ENCODE measurements around the gene SFT2D2.
A peak's percentile ranks its signal among the peaks of the same experiment; 100 is the strongest.
"Not testable (repeated sequence)": the region's sequence is repeated elsewhere in the genome, so short reads cannot be mapped to it uniquely, and the experiment has no call there.

The SFT2D2 gene

DNA sequence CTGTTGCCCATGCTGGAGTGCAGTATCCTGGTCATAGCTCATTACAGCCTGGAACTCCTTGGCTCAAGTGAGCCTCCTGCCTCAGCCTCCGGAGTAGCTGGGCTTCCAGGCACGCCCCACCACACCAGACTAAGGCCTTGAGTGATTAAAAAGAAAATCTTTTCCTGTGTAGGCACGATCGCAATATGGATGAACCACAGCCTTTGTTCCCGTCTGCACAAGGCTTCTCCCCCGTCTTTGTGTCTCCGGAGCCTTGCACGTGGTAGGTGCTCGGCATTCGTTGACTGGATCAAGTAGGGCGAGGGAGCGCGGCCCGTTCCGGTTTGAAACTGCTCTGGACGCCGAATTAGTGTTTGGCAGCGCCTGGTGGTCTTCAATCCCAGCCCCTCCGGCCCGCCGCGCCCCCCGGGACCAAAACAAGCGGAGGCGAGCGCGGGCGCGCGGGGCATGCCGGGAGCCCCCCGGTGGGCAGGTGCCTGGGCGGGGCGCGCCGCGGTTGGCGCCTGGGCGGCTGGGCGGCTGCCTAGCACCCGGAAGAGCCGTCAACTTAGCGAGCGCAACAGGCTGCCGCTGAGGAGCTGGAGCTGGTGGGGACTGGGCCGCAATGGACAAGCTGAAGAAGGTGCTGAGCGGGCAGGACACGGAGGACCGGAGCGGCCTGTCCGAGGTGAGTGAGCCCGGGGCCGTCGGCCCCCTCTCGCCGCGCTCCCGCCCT lies at the start of gene SFT2D2:
Gene SFT2D2, plus strand, starts transcription at position 529 of the 715 bp plus-strand sequence. Its CDS starts 76 bp downstream, at position 605.
- peak; percentile 65 for DNase-seq

DNA sequence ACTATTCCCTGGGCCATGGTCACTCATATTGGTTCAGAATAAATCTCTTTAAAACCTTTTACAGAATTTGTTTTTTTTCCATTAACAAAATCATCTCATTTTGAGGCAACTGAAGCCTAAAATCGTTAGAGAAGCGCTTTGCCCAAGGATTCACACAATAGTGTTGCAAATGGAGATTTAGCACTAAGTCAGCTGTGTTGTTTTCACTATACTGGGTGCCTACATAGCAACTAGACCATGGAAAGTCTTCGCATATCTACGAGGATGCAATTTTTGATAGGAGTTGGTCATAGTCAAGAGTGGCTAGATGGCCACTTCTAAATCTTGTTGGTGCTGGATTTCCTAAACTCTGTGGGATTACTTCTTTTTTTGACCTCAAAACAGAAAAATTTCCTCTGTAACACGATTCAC lies 47.6 kb upstream of the SFT2D2 start:
- no peak for DNase-seq

DNA sequence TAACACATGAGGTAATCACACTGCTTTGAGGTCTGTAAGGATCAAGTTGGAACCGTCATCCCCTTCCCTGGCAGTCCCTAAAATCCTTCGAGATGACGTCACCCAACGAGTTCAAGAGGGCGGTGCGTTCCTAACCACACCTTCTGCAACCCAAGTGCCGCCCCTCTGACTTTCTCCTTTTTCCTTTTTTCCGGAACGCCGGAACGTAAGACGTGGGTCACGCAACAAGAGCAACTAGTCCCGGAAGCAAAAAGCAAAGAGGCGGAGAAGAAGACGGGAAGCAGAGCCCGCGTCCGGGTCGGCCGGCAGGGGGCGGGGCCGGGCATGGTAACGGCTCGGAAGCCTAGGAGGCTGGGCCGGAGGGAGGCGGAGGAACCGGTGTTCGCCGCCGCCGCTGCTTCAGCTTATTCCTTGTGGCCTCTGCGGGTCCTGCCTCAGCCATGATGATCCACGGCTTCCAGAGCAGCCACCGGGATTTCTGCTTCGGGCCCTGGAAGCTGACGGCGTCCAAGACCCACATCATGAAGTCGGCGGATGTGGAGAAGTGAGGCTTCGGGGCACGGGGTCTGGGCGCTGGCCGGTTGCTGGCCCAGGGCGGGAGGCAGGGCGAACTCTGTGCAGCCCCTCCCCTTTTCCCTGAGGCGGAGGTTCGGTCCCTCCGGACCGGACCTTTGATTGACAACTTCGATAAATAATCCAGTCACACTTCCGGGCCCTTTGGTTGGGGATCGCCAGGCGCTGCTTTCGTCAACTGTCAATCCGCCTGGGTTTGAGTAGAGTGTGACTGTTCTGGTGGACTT lies 47.0 kb upstream of the SFT2D2 start, which contains the start of gene TIPRL:
Gene TIPRL, plus strand, starts transcription at position 325 of the 800 bp plus-strand sequence. Its CDS starts 116 bp downstream, at position 441.
- peak; percentile 88 for DNase-seq

DNA sequence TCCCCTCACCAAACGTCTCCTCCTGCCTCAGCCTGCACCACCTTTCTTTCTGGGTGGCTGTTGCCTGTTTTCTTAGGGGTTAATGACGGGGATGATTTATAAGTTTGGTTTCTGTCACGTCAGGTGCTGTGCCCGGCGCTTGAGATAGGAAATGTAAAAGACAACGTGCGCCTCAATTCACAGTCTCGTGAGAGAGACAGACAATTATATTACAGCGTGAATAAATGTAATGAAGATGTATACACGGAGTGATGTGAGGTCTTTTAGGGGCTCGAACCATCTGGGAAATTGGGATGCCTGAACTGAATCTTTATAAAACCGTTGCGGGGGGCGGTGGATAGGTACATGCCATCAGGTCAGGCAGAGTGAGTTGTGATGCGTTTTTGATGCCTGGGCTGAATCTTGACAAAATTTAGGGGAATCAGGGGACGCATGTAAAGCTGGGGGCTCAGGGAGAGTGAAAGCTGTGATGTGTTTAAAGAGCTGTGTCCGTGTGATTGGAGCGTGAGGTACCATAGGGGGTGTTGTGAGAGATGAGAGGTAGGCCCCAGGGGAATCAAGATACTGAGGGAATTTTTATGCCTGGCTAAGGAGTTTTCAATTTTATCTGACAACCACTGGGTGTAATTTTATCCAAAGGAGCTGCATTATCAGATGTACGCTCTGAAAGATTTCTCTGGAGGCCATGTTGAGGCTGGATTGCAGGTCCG lies 46.2 kb upstream of the SFT2D2 start:
- DNase-seq: no peak

DNA sequence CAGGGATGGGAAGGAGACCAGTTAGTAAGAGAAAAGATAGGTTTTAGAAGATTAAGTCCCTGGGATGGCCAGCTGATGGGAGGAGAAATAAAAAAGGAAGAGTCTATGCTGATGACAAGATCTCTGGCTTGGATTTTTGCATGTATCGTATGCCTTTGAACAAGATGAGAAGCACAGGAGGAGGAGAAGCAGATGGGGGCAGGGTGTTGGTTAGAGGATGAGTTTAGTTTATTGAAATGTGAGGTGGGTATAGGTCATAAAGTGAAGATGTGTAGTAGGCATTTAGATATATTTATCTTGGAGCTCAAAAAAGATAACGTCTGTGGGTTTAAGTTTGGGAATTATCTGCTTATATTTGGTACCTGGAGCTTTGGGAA lies 45.7 kb upstream of the SFT2D2 start:
- no peak for DNase-seq

DNA sequence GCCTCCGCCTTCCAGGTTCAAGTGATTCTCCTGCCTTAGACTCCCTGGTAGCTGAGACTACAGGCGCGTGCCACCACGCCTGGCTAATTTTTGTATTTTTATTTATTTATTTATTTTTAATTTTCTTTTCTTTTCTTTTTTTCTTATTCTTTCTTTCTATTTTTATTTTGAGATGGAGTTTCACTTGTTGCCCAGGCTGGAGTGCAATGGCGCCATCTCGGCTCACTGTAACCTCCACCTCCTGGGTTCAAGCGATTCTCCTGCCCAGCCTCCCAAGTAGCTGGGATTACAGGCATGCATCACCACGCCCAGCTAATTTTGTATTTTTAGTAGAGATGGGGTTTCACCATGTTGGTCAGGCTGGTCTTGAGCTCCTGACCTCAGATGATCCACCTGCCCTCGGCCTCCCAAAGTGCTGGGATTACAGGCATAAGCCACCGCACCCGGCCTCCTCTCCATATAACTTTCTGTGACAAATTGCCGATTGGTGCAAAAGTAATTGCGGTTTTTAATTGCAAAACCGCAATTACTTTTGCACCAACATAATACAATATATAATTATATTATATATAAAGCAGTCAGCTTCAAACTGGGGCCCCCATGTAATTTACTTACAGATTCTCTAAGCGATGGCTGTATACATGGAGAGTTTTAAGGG lies 44.6 kb upstream of the SFT2D2 start:
- not testable (repeated sequence) for DNase-seq

DNA sequence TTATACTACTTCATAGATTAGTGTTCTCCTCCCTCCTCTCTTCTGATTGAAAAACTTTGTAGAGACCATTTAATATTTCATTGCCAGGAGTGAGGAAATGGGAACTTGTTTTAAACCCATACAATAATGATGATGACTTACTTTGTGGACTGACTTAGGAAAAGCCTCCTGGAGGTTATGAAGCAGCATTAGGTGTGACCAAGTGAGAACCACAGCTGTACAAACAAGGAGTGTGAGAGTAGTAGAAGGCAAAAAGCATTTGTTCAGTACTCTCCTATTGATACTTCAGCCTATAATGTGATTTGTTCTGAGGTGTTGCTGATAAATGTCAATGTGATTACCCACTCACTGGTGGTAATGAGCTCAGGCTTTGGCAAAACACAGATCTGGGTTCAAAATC lies 38.6 kb upstream of the SFT2D2 start:
- no peak for DNase-seq

DNA sequence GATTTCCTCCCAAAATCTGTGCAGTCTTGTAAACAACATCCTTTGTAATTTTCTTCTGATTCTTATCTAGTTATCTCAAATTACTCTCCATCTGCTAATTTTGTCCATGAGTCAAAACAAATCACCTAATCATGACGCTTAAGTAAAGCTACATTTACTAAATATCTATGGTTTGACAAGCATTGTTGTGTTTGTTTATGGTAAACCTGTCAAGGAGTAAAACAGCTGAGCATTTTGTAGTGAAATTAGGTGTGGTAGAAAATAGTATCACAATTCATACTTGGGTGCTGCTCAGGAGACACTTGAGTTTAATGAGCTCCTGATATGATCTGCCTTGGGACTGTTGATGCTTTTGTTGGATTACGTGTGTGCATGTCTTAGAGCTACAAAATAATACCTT lies 35.4 kb upstream of the SFT2D2 start:
- no peak for DNase-seq

DNA sequence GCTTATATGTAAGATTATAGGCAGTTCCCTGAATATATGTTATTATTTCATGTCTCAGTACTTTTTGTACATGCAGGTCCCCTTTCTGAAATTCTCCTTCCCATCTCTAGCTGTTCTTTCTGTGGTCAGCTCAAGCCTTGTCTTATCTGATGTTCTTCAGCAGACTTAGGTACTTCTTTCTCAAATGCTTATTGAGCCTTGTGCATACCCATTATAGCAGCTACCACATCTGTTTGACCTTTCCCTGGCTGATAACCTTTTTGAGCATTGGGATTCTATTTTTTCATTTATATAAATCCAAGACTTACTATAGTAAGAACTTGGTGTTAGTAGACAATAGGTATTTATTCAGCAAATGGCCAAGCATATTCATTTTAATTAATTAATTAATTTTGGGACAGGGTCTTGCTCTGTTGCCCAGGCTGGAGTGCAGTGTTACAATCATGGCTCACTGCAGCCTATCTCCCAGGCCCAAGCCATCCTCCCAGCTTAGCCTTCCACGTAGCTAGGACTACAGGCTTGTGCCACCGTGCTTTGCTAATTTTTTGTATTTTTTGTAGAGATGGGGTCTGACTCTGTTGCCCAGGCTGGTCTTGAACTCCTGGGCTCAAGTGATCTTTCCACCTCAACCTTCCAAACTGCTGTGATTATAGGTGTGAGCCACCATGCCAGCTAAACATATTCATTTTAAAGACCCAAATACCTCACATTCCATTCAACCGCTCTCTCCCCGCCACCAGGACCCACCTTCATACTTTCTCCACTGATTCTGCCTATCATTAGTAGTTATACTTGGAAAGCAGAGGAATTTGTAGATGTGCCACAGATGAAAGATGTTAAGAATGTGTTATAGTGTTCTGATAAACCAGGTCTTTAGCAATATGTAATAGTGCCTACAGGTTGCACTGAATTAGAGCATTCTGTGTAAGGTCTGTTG lies 30.3 kb upstream of the SFT2D2 start:
- DNase-seq: no peak

DNA sequence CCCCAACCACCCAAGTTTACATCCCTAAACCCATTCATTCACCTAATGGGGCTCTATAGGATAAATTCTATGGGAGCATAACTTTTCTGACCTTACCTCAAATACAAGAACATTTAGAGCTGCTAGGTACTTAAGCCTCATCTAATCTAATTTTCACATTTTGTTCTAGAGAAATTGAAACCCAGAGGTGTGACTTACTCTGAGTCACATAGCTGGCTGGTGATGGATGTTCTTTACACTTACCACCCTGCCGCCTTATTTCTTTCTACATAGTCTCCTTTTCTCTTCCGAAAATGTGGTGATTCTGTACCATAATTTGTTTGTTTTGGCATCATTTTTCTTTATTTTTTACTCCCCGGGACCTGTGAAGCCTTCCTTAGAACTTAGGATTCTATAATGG lies 26.7 kb upstream of the SFT2D2 start:
- DNase-seq: no peak

DNA sequence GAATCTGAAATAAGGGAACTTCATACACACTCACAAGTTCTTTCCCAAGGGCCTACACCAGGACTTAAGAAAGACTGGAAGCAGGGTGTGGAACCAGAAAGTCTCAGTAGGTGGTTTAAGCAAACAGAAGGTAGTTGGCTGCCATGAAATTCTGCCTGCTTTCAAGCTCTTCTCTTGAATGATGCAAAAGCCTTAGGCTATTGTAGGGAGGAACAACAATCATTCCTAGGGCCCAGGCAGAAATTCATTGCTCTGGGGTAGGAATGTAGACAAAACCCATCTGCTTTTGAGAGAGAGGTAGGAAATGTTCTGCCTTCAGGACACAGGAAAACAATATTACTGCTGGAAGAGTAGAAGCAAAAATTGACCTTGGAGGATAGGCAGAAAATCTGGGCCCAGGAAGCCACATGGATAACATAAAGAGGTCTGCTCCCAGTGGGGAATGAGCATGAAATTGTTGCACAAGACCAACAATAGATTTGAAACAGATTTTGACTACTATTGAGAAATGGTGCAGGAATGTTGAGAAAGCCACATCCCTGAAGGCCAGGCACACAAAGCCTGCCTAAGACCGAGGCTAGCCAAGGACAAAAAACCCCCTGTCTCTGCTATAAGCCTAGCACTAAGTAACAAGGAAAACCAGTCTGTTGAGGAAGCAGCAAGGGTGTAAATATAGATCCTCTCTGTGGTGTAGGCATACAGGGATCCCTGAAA lies 22.7 kb upstream of the SFT2D2 start:
- DNase-seq: no peak

DNA sequence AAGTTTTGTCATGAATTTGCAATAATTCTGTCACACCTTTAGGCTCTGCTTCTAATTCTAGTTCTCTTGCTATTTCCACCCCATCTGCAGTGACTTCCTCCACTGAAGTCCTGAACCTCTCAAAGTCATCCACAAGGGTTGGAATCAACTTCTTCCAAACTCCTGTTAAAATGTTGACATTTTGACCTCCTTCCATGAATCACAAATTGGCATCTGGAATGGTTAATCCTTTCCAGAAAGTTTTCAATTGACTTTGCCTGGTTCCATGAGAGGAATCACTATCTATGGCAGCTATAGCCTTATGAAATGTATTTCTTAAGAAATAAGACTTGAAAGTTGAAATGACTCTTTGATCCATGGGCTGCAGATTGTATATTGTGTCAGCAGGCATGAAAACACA lies 19.7 kb upstream of the SFT2D2 start:
- DNase-seq: no peak

DNA sequence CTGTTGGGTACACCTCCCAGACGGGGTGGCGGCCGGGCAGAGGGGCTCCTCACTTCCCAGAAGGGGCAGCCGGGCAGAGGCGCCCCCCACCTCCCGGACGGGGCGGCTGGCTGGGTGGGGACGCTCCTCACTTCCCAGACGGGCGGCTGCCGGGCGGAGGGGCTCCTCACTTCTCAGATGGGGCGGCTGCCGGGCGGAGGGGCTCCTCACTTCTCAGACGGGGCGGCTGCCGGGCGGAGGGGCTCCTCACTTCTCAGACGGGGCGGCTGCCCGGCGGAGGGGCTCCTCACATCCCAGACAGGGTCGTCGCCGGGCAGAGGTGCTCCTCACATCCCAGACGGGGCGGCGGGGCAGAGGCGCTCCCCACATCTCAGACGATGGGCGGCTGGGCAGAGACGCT lies 18.1 kb upstream of the SFT2D2 start:
- DNase-seq: not testable (repeated sequence)

DNA sequence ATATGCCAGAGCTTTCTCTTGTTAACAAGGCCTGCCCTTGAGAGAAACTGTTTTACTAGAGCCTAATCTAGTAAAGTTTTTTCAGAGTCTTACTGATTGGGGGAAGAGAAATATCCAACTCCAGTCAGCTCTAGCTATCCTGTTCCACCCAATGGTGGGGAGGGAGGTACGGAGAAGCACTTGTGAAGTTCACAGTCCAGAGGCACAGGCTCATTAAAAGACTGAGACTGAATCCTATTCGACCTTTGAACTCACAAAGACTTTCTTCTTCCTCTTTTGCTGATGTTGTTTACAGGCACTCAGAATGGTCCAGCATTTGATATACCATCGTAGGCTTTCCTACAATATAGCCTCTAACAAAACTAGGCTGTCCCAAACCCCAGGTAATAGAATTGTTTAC lies 15.5 kb upstream of the SFT2D2 start:
- DNase-seq: no peak

DNA sequence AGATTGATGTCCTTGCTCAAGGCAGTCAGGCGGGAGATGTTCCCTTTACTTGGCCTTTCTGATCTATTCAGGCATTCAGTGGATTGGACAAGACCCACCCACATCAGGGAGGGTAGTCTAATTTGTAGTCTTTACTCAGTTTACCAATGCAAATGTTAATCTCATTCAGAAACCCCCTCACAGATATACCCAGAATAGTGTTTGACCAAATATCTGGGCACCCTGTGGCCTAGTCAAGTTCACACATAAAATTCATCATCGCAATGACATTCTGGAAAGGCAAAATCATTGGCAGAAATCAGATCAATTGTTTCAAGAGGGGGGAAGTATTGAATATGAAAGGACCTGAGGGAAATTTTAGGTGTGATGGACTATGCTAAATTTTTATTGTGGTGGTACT lies 12.5 kb upstream of the SFT2D2 start:
- DNase-seq: no peak

DNA sequence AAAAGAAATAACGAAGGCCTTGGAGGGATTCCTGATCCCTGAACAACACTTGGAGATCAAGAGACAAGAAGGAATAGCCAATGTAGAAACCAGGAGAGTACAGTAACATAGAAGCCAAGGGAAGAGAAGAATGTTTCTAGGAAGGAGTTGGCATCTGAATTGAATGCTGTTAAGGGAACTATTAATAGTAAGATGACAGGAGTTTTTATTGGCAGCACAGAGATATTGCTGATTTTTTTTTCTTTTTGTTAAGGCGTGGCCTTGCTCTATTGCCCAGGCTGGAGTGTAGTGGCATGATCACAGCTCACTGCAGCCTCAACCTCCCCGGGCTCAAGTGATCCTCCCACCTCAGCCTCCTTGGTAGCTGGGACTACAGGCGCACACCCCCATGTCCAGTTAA lies 9.6 kb upstream of the SFT2D2 start:
- no peak for DNase-seq

DNA sequence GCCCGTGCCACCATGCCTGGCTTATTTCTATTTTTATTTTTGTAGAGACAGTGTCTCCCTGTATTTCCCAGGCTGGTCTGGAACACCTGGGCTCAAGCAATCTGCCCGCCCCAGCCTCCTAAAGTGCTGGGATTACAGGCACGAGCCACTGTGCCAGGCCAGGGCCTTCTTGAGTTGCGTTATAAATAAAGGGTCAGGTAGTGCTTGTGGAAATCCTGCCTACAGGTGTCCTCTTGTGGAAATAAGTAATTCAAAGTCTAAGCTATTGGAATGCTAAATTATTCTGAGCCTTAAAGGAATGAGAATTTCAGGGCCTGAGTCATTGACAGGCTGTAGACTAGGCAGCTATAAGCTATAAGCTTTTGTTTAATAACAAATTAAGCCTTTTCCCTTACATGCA lies 8.1 kb upstream of the SFT2D2 start:
- no peak for DNase-seq

DNA sequence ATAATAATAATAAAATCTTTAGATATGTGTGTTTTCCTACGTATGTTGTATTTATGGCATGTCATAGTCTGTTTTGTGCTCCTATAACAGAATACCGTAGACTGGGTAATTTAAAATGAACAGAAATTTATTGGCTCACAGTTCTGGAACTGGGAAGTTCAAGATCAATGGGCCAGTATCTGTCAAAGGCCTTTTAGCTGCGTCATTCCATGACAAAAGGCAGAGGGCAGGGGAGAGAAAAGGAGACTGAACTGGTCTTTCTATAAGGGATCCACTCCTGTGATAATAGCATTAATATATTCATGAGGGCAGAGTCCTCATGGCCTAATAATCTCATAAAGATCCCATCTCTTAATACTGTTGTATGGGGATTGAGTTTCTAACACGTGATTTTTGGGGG lies 7.1 kb upstream of the SFT2D2 start:
- DNase-seq: no peak

DNA sequence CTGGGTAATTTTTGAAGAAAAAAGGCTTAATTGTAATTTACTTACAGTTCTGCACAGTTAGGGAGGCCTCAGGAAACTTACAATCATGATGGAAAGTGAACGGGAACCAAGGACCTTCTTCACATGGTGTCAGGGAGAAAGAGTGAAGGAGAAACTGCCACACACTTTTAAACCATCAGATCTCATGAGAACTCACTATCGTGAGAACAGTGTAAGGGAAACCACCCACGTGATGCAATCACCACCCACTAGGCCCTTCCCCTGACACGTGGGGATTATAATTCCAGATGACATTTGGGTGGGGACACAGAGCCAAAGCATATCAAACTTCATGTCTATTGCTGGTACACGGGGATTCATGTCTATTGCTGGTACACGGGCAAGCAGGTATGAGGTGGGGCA lies 5.3 kb upstream of the SFT2D2 start:
- DNase-seq: no peak

DNA sequence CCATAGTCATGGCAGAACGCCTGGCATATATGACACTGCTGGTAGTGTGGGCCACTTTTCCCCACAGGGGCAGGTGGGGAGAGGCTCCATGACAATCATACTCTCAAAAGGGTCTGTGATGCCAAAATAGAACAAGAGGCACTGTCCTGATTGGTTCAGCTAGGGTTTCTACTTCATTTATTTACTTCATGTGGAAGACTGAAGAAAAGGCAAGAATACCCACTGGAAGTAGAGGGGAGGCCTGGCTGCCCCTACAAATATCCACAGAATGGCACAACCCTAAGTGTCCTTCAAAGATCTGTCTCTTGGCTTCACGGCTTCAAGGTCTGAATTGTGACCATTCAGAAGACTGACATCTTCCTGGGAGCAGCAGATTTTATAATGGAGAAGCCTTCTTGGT lies 4.5 kb upstream of the SFT2D2 start:
- DNase-seq: no peak

DNA sequence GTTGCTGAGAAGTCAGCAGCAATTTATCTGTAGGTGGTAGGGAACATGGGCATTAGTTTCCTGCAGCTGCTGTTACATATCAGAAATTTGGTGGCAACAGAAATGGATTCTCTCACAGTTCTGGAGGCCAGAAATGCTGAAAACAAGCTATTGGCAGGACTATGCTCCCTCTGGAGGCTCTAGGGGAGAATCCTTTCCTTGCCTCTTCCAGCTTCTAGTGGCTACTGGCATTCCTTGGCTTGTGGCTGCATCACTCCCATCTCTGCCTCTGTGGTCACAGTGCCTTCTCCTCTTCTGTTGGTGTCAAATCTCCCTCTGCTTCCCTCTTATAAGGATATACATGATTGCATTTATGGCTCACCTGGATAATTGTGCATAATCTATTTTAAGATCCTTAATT lies 2.5 kb upstream of the SFT2D2 start:
- no peak for DNase-seq

All from activated CD4-positive, alpha-beta T cell treated with anti-CD3 and anti-CD28 coated beads for 1 hour (primary cell).